ENCODE results near the gene HSPE1. TPM values are rescaled to one million over a fixed set of nuclear protein-coding genes. Genes with fewer than 3 reads are reported as not detected.

HSPE1 gene
- polyA plus RNA-seq, 2 of the 4 experiments (the other 2 are of a cell fraction) = 468 to 1,198 TPM

DNA sequence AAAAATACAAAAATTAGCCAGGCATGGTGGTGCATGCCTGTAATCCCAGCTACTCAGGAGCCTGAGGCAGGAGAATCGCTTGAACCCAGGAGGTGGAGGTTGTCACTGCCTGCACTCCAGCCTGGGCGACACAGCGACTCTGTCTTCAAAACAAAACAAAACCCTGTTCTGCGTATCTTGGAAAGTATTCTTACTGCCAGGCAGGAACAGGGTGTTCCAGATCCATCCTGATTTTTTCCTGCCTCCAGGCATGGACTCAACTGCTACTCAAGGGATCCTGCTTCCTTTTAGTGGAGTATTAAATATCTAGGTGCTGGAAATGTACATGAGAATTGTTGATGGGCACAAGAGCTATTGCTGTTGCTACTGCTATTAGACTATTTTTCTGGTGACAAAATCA lies 12.8 kb upstream of the HSPE1 start:
- POLR2A ChIA-PET = interaction anchor here (4.6 kb wide), 1 partner anchor 12 kb away, joined by 25 read pairs; the partner anchor contains the start of genes HSPD1 and HSPE1
- Histone ChIP-seq H3K9me3 (peaks cover 17% of the 10 kb centered on the region; the same call in 2 of the 3 replicates), H3K4me3 (no peak overlapping the region), H3K27ac (no peak overlapping the region), H3K4me1 (peaks cover 5% of the 10 kb centered on the region; the same call in 1 of the 3 replicates), H3K4me2 (no peak overlapping the region)
- FAIRE-seq (no peak), ATAC-seq (no peak), DNase-seq (ENCODE audit: low read depth in 1 of 2, low spot score in 1 of 2) (no peak)
- TF ChIP-seq, protein P1, sequence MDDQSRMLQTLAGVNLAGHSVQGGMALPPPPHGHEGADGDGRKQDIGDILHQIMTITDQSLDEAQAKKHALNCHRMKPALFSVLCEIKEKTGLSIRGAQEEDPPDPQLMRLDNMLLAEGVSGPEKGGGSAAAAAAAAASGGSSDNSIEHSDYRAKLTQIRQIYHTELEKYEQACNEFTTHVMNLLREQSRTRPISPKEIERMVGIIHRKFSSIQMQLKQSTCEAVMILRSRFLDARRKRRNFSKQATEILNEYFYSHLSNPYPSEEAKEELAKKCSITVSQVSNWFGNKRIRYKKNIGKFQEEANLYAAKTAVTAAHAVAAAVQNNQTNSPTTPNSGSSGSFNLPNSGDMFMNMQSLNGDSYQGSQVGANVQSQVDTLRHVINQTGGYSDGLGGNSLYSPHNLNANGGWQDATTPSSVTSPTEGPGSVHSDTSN (IDR thresholded peaks at IDR 0.05) = no peak
- TF ChIP-seq ZNF302 (CRISPR knock-in tag; IDR thresholded peaks at IDR 0.05) (no peak), KDM1A (IDR thresholded peaks at IDR 0.05; ENCODE audit: low read depth) (no peak), RNF2 (IDR thresholded peaks at IDR 0.05; ENCODE audit: borderline replicate concordance, low read depth) (no peak), HOXB5 (CRISPR knock-in tag; IDR thresholded peaks at IDR 0.05) (no peak), FOSL2 (IDR thresholded peaks at IDR 0.05) (no peak), FOSL2 (CRISPR knock-in tag; IDR thresholded peaks at IDR 0.05) (no peak), MAFK (IDR thresholded peaks at IDR 0.05; ENCODE audit: partially characterized antibody) (no peak), NR3C1 (IDR thresholded peaks at IDR 0.05) (no peak), HOXB13 (CRISPR knock-in tag; IDR thresholded peaks at IDR 0.05; ENCODE audit: low read depth) (no peak), SMC3 (IDR thresholded peaks at IDR 0.05) (no peak), ZC3H11A (IDR thresholded peaks at IDR 0.05) (no peak), RCOR1 (IDR thresholded peaks at IDR 0.05; ENCODE audit: low read depth, low read length) (no peak), RAD21 (conservative IDR thresholded peaks at IDR 0.05 in 1 of 2, IDR thresholded peaks at IDR 0.05 in 1 of 2) (no peak)
- TF ChIP-seq, protein P2, sequence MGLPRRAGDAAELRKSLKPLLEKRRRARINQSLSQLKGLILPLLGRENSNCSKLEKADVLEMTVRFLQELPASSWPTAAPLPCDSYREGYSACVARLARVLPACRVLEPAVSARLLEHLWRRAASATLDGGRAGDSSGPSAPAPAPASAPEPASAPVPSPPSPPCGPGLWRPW (IDR thresholded peaks at IDR 0.05) = no peak
- 93% methylated on average over 4 of the region's 4 CpGs for WGBS (ENCODE audit: missing lambda C conversion rate)
- CTCF ChIA-PET = no interaction called here

DNA sequence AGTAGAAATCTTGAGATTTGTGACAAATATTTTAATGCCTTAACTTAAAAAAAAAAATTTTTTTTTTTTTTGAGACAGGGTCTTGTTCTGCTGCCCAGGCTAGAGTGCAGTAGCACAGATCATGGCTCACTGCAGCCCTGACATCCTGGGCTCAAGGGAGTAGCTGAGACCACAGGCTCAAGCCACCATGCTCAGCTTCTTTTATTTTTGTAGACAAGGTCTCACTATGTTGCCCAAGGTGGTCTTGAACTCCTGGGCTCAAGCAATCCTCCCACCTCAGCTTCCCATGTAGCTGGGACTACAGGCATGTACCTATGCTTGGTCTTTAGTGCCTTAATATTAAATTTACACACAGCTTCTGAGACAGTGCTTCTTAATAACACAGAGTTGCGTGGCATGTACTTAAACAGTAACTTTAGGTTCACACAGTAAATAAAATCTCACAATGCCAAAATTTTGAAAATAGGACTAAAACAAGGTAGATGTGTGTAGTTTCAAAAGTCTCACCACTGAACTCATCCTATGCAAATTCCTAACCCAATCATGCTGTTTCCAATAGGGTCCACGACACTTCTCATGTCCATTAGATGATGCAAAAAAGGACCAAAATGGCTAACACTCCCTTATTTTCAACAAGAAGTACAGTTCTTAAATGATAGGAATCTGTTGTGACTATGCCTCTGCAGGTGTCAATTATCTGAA lies 4.6 kb upstream of the HSPE1 start:
- DNase-seq (ENCODE audit: low read depth in 1 of 2, low spot score in 1 of 2) (no peak), FAIRE-seq (no peak), ATAC-seq (no peak)
- H3K9me3 ChIP-seq = no peaks in the 10 kb centered on the region
- peak overlapping the region; percentile 97 for H3K4me2 ChIP-seq
- peak overlapping the region in 1 of 2 experiments; percentile 14; a peak in 1 of 6 replicates for H3K27ac ChIP-seq
- TF ChIP-seq, protein P3, sequence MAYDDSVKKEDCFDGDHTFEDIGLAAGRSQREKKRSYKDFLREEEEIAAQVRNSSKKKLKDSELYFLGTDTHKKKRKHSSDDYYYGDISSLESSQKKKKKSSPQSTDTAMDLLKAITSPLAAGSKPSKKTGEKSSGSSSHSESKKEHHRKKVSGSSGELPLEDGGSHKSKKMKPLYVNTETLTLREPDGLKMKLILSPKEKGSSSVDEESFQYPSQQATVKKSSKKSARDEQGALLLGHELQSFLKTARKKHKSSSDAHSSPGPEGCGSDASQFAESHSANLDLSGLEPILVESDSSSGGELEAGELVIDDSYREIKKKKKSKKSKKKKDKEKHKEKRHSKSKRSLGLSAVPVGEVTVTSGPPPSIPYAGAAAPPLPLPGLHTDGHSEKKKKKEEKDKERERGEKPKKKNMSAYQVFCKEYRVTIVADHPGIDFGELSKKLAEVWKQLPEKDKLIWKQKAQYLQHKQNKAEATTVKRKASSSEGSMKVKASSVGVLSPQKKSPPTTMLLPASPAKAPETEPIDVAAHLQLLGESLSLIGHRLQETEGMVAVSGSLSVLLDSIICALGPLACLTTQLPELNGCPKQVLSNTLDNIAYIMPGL (CRISPR knock-in tag; IDR thresholded peaks at IDR 0.05; ENCODE audit: borderline replicate concordance) = 0 out of 2 replicates have a peak, but pooled peaks have one; percentile 22
- TF ChIP-seq CEBPB (IDR thresholded peaks at IDR 0.05) = no peak
- WGBS (ENCODE audit: missing lambda C conversion rate) = 74% methylated on average over 2 of the region's 2 CpGs
- H3K4me3 ChIP-seq = peak overlapping the region; percentile 74; the same call in 1 of the 3 replicates
- POLR2A ChIA-PET = no interaction called here
- CTCF ChIA-PET = no interaction called here
- H3K4me1 ChIP-seq = peaks cover 52% of the 10 kb centered on the region

DNA sequence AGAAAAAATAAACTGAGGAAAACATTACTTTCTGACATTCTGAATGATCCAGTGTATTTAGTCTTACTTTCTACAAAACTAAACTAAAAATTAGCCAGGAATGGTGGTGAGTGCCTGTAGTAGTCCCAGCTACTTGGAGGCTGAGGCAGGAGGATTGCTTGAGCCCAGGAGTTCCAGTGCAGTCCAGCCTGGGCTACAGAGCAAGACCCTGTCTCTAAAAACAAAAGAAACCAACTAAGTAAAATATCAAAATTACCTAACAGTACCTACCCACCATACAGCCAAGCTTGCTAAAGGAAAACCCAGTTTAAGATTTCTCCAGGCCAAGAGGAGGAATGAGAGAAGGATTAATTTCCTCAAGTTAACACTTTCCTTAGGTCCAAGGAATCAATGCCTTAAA lies 3.5 kb upstream of the HSPE1 start:
- DNase-seq (ENCODE audit: low read depth in 1 of 2, low spot score in 1 of 2) (no peak), FAIRE-seq (no peak), ATAC-seq (no peak)
- CTCF ChIA-PET = interaction anchor here (0.9 to 1.0 kb wide), 2 partner anchors 103 to 383 kb away, joined by 3 read pairs; no protein-coding TSS in a partner anchor
- H3K27ac ChIP-seq = peak overlapping the region in 1 of 2 experiments; percentile 47; a peak in 3 of 6 replicates
- no peak for TF ChIP-seq RARB (CRISPR knock-in tag; IDR thresholded peaks at IDR 0.05)
- TF ChIP-seq NFE2L2 (conservative IDR thresholded peaks at IDR 0.05; ENCODE audit: low read length) = no peak
- peak overlapping the region; percentile 97 for H3K4me2 ChIP-seq
- peaks cover 51% of the 10 kb centered on the region for H3K4me1 ChIP-seq
- peak overlapping the region; percentile 74; the same call in 2 of the 3 replicates for H3K4me3 ChIP-seq
- POLR2A ChIA-PET = no interaction called here
- H3K9me3 ChIP-seq = no peaks in the 10 kb centered on the region

Data from A549 (cell line).